Activated CD4-positive, alpha-beta memory T cell treated with anti-CD3 and anti-CD28 coated beads for 36 hours (primary cell): Measurements from ENCODE around the gene PAM. TPM values are rescaled to one million over a fixed set of nuclear protein-coding genes. Genes with fewer than 3 reads are reported as not detected.
"Not testable (repeated sequence)": the region's sequence is repeated elsewhere in the genome, so short reads cannot be mapped to it uniquely, and the experiment has no call there.

Experiments
- CTCF ChIA-PET: fragments of 350-600 bp; sonication (Branson Sonifier 250); formaldehyde crosslinking; loops from one replicate; lab custom pipeline; 2021; ENCODE audit warnings: antibody characterized with exemption, inconsistent platforms; lab: Charles Lee
- POLR2A ChIA-PET: fragments of 350-600 bp; sonication (Branson Sonifier 250); formaldehyde crosslinking; loops from one replicate; lab custom pipeline; 2021; ENCODE audit warnings: antibody characterized with exemption; lab: Charles Lee
- DNase-seq: peaks from one replicate; pipeline ENCODE4 v3.0.0-alpha.2; 2020
- H3K27ac Mint-ChIP-seq: one replicate; pipeline ENCODE4 v1.8.0; 2021; ENCODE audit warnings: mixed read lengths
- H3K27me3 Mint-ChIP-seq: one replicate; pipeline ENCODE4 v1.8.0; 2021; ENCODE audit warnings: mixed read lengths
- H3K36me3 Mint-ChIP-seq: one replicate; pipeline ENCODE4 v1.8.0; 2021; ENCODE audit warnings: mixed read lengths
- H3K4me1 Mint-ChIP-seq: one replicate; pipeline ENCODE4 v1.8.0; 2021; ENCODE audit warnings: low read depth, mixed read lengths
- H3K4me3 Mint-ChIP-seq: one replicate; pipeline ENCODE4 v1.8.0; 2021; ENCODE audit warnings: mild to moderate bottlenecking, mixed read lengths
- H3K9me3 Mint-ChIP-seq: one replicate; pipeline ENCODE4 v1.8.0; 2021; ENCODE audit warnings: mixed read lengths
- intact Hi-C: fragments of 100-400 bp; cut with micrococcal nuclease; formaldehyde crosslinking; loops from one replicate; pipeline ENCODE4 v1.15.1; 2023
- total RNA-seq, 2 experiments: library from RNA; stranded (reverse); gene quantifications; one replicate each; pipeline ENCODE4 v1.2.3, GENCODE V29; 2021

Gene PAM
- total RNA-seq, 2 experiments from 2014 or later, result 41.6 to 43.7 TPM

- H3K27ac Mint-ChIP-seq, result no peak overlapping the region
- intact Hi-C loops, result no loop called here
- DNase-seq, result no peak
- no peak overlapping the region for H3K4me3 Mint-ChIP-seq
- ChIA-PET CTCF (no interaction called here), POLR2A (no interaction called here)
- H3K9me3 Mint-ChIP-seq, result no peaks in the 10 kb centered on the region
- peaks cover 3% of the 10 kb centered on the region for H3K36me3 Mint-ChIP-seq
- H3K27me3 Mint-ChIP-seq, result no peaks in the 10 kb centered on the region
- H3K4me1 Mint-ChIP-seq, result peaks cover 6% of the 10 kb centered on the region
Measured at GRCh38 chr5:102889033-102889432, 133.9 kb downstream of the PAM start.

- H3K4me1 Mint-ChIP-seq, result peaks cover 6% of the 10 kb centered on the region
- intact Hi-C loops, result no loop called here
- POLR2A ChIA-PET, result no interaction called here
- no peak for DNase-seq
- H3K27ac Mint-ChIP-seq, result no peak overlapping the region
- no peaks in the 10 kb centered on the region for H3K9me3 Mint-ChIP-seq
- no peak overlapping the region for H3K4me3 Mint-ChIP-seq
- H3K27me3 Mint-ChIP-seq, result no peaks in the 10 kb centered on the region
- CTCF ChIA-PET, result no interaction called here
- peaks cover 7% of the 10 kb centered on the region for H3K36me3 Mint-ChIP-seq
Measured at GRCh38 chr5:102890133-102890532, 135.0 kb downstream of the PAM start.

- intact Hi-C loops, result no loop called here
- H3K4me1 Mint-ChIP-seq, result peaks cover 6% of the 10 kb centered on the region
- peaks cover 7% of the 10 kb centered on the region for H3K36me3 Mint-ChIP-seq
- no peaks in the 10 kb centered on the region for H3K27me3 Mint-ChIP-seq
- POLR2A ChIA-PET, result no interaction called here
- no peak overlapping the region for H3K27ac Mint-ChIP-seq
- CTCF ChIA-PET, result no interaction called here
- H3K9me3 Mint-ChIP-seq, result no peaks in the 10 kb centered on the region
- H3K4me3 Mint-ChIP-seq, result no peak overlapping the region
- DNase-seq, result no peak
Measured at GRCh38 chr5:102891175-102891574, 136.1 kb downstream of the PAM start.

GRCh38 chr5:102893942-102894341, 138.8 kb downstream of the PAM start:
- ChIA-PET CTCF (no interaction called here), POLR2A (no interaction called here)
- H3K4me1 Mint-ChIP-seq, result no peaks in the 10 kb centered on the region

GRCh38 chr5:102895234-102895633, 140.1 kb downstream of the PAM start:
- ChIA-PET CTCF (no interaction called here), POLR2A (no interaction called here)
- Mint-ChIP-seq H3K4me3 (no peak overlapping the region), H3K4me1 (no peaks in the 10 kb centered on the region), H3K27ac (no peak overlapping the region), H3K9me3 (no peaks in the 10 kb centered on the region), H3K36me3 (peaks cover 8% of the 10 kb centered on the region), H3K27me3 (no peaks in the 10 kb centered on the region)
- intact Hi-C loops, result no loop called here
- DNase-seq, result no peak

More at GRCh38 chr5:102893942-102894341, 138.8 kb downstream of the PAM start:
- no peak overlapping the region for H3K27ac Mint-ChIP-seq
- DNase-seq, result no peak
- no peak overlapping the region for H3K4me3 Mint-ChIP-seq
- H3K27me3 Mint-ChIP-seq, result no peaks in the 10 kb centered on the region
- intact Hi-C loops, result no loop called here
- H3K36me3 Mint-ChIP-seq, result peaks cover 8% of the 10 kb centered on the region
- no peaks in the 10 kb centered on the region for H3K9me3 Mint-ChIP-seq

- Mint-ChIP-seq H3K27me3 (no peaks in the 10 kb centered on the region), H3K36me3 (peaks cover 8% of the 10 kb centered on the region), H3K27ac (no peak overlapping the region), H3K4me3 (no peak overlapping the region), H3K4me1 (no peaks in the 10 kb centered on the region), H3K9me3 (no peaks in the 10 kb centered on the region)
- intact Hi-C loops, result no loop called here
- ChIA-PET CTCF (no interaction called here), POLR2A (no interaction called here)
- DNase-seq, result no peak
Measured at GRCh38 chr5:102895976-102896375, 140.9 kb downstream of the PAM start.

- no peak for DNase-seq
- ChIA-PET CTCF (no interaction called here), POLR2A (no interaction called here)
- Mint-ChIP-seq H3K27me3 (no peaks in the 10 kb centered on the region), H3K27ac (no peak overlapping the region), H3K4me1 (no peaks in the 10 kb centered on the region), H3K36me3 (peaks cover 18% of the 10 kb centered on the region), H3K4me3 (no peak overlapping the region), H3K9me3 (peaks cover 5% of the 10 kb centered on the region)
- intact Hi-C loops, result no loop called here
Measured at GRCh38 chr5:102901424-102902134, 146.5 kb downstream of the PAM start.

- no peak overlapping the region for H3K27ac Mint-ChIP-seq
- ChIA-PET CTCF (no interaction called here), POLR2A (no interaction called here)
- no peaks in the 10 kb centered on the region for H3K4me1 Mint-ChIP-seq
- no peaks in the 10 kb centered on the region for H3K27me3 Mint-ChIP-seq
- H3K9me3 Mint-ChIP-seq, result peaks cover 10% of the 10 kb centered on the region
- no peak overlapping the region for H3K4me3 Mint-ChIP-seq
- intact Hi-C loops, result no loop called here
- no peak for DNase-seq
- H3K36me3 Mint-ChIP-seq, result peaks cover 21% of the 10 kb centered on the region
Measured at GRCh38 chr5:102902135-102902448, 147.0 kb downstream of the PAM start.

- H3K9me3 Mint-ChIP-seq, result peaks cover 10% of the 10 kb centered on the region
- ChIA-PET CTCF (no interaction called here), POLR2A (no interaction called here)
- H3K36me3 Mint-ChIP-seq, result peaks cover 21% of the 10 kb centered on the region
- no peak overlapping the region for H3K4me3 Mint-ChIP-seq
- DNase-seq, result no peak
- H3K27me3 Mint-ChIP-seq, result no peaks in the 10 kb centered on the region
- no peaks in the 10 kb centered on the region for H3K4me1 Mint-ChIP-seq
- intact Hi-C loops, result no loop called here
- H3K27ac Mint-ChIP-seq, result no peak overlapping the region
Measured at GRCh38 chr5:102902647-102903046, 147.5 kb downstream of the PAM start.

GRCh38 chr5:102903074-102903871, 148.2 kb downstream of the PAM start:
- intact Hi-C loops, result no loop called here
- Mint-ChIP-seq H3K4me1 (no peaks in the 10 kb centered on the region), H3K36me3 (peaks cover 22% of the 10 kb centered on the region), H3K9me3 (peaks cover 10% of the 10 kb centered on the region), H3K4me3 (no peak overlapping the region), H3K27ac (no peak overlapping the region), H3K27me3 (no peaks in the 10 kb centered on the region)
- ChIA-PET POLR2A (no interaction called here), CTCF (no interaction called here)
- no peak for DNase-seq

GRCh38 chr5:102905056-102905455, 150.0 kb downstream of the PAM start:
- peaks cover 10% of the 10 kb centered on the region for H3K9me3 Mint-ChIP-seq
- no peak for DNase-seq
- intact Hi-C loops, result no loop called here
- no peak overlapping the region for H3K4me3 Mint-ChIP-seq
- POLR2A ChIA-PET, result no interaction called here
- H3K4me1 Mint-ChIP-seq, result no peaks in the 10 kb centered on the region
- CTCF ChIA-PET, result no interaction called here
- H3K27ac Mint-ChIP-seq, result no peak overlapping the region
- H3K27me3 Mint-ChIP-seq, result no peaks in the 10 kb centered on the region
- peaks cover 22% of the 10 kb centered on the region for H3K36me3 Mint-ChIP-seq

- H3K4me3 Mint-ChIP-seq, DNase-seq, H3K4me1 Mint-ChIP-seq, H3K9me3 Mint-ChIP-seq, H3K27me3 Mint-ChIP-seq, intact Hi-C loops, H3K27ac Mint-ChIP-seq, POLR2A ChIA-PET: not testable (repeated sequence)
- CTCF ChIA-PET, result interaction anchor here (1.2 kb wide), 1 partner anchor 12 kb away, joined by 3 read pairs; no protein-coding TSS in a partner anchor
- H3K36me3 Mint-ChIP-seq, result peaks cover 21% of the 10 kb centered on the region
Measured at GRCh38 chr5:102907099-102907498, 152.0 kb downstream of the PAM start.
